GM19328 (cell line): Measurements from ENCODE around the gene DNAJC5.
"Not testable (repeated sequence)": the region's sequence is repeated elsewhere in the genome, so short reads cannot be mapped to it uniquely, and the experiment has no call there.

Experiments used
- ATAC-seq: cut with Tn5 transposase; IDR thresholded peaks from one replicate; pipeline ENCODE4 v1.9.1; 2021; ENCODE audit warnings: mild to moderate bottlenecking, moderate library complexity; ENCODE audit not compliant: unreplicated experiment

DNAJC5 gene

DNA sequence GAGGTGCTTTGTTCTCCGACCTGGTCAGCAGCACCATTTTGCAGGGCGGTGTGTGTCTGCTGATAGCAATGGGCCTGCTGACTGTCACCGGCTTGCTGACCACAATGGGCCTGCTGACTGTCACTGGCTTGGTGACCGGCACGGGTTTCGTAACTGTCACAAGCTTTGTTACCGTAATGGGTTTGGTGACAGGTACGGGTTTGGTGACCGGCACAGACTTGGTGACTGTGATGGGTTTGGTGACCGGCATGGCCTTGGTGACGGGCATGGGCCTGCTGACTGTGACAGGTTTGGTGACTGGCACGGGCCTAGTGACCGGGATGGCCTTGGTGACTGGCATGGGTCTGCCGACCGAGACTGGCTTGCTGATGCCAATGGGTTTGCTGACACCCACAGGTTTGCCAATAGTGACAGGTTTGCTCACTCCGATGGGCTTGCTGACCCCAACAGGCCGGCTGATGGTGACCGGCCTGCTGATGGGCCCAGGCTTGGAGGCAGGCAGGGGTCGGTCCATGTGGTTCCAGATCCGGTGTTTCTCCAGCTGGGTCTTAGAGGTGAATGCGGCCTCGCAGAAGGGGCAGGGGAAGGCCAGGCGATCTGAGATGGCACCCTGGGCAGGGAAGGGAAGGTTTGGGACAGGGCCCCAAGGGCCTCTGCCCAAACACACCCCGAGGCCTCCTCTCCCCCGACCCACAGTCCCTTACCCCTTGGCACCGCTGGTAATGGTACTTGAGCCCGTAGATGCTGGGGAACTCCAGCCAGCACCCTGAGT, 71.4 kb downstream of the DNAJC5 start:
- no peak for ATAC-seq

DNA sequence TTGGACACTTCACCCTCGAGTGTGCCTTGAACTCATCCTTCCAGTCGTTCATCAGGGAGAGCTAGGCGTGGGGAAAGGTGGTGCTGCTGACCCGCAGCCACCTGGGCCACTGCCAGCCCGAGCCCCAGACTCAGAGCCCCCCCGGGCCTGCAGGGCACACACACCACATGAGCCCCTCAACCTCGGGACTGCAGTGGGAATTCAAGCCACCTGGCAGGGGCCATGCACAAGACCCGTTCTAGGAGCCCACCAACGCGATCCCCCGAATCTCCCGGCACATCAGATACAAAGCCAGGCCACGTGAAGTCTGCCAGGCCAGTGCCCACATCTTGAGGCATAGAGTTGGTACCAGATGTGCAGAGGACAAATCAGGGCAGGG, 72.0 kb downstream of the DNAJC5 start:
- no peak for ATAC-seq

DNA sequence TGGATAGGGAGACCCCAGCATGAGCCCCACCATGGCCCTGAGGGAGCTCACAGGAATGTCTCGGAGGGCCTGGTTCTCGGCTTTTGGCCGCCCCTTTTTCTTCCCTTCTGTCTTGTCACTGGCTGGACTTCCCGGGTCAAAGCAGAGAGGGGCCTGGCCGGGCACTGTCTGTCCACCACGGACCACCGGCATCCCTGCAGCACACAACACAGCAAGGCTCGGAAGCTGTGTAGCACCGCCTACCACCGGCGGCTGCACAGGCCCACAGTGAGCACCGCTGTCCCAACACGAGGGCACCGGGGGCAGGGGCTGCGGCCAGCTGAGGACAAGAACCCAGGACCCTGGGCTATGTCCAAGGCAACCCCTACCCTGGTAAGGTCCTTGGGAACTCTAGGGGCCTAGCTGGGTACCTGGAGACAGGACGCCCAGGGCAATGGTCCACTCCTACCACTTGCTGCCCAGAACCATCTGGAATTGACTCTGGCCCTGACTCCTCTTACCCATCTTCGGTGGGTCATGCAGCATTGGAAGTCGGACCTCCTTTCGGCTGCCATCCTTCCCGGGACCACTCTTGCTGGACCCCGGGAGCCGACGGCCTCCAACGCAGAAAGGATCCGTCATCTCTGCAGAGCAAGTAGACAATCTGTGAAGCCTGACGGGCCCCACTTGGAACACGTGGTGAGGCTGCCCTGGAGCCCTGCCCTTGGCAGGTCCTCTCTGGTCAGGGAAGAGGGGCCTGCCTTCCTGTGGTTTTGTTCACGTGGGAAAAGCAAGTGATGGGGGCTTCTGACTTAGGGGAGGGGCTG, 72.6 kb downstream of the DNAJC5 start:
- no peak for ATAC-seq

- no peak for ATAC-seq
Observed at GRCh38 chr20:63968136-63968927, 73.4 kb downstream of the DNAJC5 start.

DNA sequence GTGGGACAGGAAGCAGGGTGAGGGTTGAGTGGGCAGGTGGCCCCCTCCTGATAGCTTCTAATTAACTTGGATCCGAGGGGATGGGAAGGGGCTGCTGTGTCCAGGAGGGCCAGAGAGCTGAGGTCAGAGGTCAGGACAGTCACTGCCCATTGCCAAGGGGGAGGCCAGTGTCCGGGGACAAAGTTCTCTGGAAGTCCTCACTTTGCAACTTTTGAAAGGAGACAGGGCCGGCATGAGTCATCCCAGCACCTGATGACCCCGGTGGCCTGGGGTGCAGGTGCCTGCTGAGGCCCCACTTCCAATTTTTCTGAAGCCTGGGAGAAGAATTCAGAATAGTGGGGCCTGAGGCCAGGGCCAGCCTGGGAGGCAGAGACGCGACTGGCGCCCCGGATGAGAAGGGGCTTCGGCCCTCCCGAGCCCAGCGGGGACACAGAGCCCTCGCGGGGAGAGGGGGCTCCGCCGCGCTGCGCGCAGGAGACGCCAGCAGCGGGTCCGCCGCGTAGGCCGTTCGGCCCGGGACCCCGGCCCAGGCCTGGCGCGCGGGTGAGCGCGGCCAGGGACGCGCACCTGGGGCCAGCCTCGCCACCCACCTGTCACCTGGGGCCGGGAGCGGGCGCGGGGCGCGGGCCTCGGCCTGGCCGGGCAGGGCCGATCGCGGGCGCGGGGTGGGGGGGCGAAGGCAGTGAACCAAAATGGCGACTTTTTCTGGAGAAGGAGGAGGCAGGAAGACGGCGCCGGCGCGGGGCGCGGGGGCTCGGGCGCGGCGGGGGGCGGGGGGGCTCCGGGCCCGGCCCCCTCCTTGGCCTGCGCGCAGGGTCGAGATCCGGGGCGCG, 74.2 kb downstream of the DNAJC5 start:
- ATAC-seq, result no peak

- ATAC-seq, result no peak
Observed at GRCh38 chr20:63969838-63970713, 75.2 kb downstream of the DNAJC5 start, which contains the start of gene ZNF512B. Gene ZNF512B, minus strand, starts transcription at chr20:63969930. Its CDS starts 1,980 bp downstream, at chr20:63967950.

GRCh38 chr20:63970714-63971431, 75.9 kb downstream of the DNAJC5 start:
- no peak for ATAC-seq

DNA sequence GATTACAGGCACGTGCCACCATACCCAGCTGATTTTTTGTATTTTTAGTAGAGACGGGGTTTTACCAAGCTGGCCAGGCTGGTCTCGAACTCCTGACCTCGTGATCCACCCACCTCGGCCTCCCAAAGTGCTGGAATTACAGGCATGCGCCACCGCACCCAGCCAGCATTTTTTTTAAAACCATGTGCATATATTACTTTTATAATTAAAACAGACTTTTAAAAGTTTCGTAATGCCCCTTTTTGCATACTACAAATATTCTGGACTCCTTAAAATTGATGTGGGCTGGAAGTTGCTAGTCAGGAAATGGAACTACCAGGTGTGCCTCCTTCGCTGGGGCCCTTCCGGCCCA, 77.0 kb downstream of the DNAJC5 start:
- not testable (repeated sequence) for ATAC-seq

DNA sequence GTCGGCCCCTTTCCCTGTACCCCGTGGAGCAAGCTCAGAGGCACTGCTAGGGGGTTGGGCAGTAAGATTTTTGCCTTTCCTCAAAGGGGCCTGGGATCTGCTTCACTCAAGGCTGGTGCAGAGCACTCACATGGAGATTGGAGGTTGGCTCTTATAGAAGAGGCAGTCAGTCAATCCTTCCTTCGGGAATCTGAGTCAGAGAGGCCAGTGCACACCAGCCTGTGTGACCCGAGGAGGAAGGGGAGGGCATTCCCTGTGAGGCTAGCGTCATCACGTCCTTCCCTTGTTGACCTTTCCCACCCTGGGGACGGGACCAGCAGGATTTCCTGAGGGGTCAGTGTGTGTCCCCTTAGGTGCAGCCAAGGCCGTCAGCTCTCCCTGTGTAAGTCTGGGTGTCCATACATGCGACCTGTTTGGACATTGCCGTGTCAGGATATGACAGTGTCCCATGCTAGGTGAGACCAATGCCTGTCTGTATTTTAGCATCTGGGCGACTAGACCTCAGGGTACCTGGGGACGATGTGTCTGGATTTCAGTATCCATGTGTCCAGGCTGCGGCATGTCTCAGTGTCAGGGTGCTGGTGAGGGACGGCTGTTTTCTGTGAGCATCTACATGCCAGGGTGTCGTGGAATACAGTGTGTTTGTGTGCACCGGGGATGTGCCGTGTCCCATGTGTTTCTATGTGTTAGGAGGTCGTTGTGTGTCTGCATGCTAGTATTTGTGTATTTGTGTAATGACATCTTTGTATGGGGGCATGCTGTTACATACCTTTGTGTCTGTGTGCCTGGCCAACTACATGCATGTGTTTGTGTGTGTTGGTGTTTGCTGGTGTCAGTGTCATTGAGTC, 77.6 kb downstream of the DNAJC5 start:
- no peak for ATAC-seq

- ATAC-seq, result no peak
Observed at GRCh38 chr20:63973160-63973479, 78.2 kb downstream of the DNAJC5 start.

DNA sequence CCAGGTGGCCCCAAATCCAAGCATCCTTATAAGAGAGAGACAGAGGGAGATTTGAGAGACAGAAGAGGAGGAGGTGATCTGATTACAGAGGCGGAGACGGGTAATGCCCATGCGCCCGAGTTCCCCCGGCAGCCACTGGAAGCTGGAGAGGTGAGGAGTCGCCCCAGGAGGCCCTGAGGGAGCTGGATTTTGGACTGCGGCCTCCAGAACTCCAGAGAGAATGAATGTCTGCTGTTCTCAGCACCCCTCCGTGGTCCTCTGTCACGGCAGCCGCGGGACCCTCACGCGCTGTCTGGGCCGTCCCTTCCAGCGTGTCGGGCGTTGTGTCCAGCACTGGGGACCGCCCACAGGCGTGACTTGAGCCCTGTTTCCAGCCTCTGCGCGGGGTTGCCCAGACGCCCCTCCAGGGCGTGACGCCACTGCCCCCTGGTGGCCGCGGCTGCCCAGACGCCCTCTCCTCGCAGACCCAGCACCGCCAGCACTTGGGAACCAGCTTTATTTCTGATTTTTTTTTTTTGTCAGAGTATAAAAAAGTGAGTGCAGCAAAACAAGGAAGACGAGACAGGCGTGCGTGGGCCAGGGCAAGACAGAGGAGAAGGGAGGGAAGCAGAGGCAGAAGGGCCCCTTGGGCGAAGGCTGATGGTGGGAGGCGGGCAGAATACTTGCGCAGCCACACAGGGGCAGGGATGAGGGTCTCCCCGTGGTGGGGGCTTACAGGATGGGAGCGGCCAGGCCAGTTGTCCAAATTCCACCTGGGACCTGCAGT, 78.9 kb downstream of the DNAJC5 start:
- no peak for ATAC-seq

GRCh38 chr20:63974402-63975200, 79.7 kb downstream of the DNAJC5 start:
- no peak for ATAC-seq

- ATAC-seq, result not testable (repeated sequence)
Observed at GRCh38 chr20:63976511-63976910, 81.6 kb downstream of the DNAJC5 start.

- no peak for ATAC-seq
Observed at GRCh38 chr20:63976980-63977738, 82.2 kb downstream of the DNAJC5 start.

DNA sequence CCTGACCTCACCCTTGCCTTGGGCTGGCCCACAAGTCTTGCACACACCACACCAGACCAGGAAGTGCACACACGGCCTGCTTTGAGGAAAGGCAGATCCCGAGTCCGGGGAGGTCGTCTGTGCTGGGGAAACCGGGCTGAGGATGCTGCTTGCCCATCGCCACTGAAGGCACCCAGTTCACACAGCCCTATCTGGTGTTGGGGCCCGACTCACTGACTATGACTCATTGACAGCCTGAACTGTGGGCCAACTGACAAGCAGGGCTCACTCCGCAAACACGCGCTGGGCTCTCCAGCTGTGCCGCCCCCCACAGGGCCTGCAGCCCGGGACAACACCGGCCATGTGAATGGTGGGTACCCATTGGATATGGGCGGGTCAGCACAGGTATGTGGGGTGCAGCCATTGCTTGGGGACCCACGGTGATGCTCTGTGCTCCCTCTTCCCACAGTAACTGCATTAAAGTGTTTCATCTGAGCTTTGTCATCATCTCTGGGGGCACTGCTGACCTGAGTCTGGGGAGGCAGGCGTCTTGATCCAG, 82.9 kb downstream of the DNAJC5 start:
- ATAC-seq, result no peak
